Naive thymus-derived CD4-positive, alpha-beta T cell (primary cell): ENCODE data around the gene PRR5L. TPM values are rescaled to one million over a fixed set of nuclear protein-coding genes. Genes with fewer than 3 reads are reported as not detected.
A peak's percentile ranks its signal among the peaks of the same experiment; 100 is the strongest.

Experiments used
- ATAC-seq: fragments of 150-1000 bp; cut with Tn5 transposase; 2 replicates; pipeline ENCODE4 v1.10.0; 2021; ENCODE audit warnings: mild to moderate bottlenecking, moderate library complexity
- CTCF ChIA-PET: fragments of 350-600 bp; sonication (Branson Sonifier 250); formaldehyde crosslinking; loops from one replicate; lab custom pipeline; 2021; ENCODE audit warnings: antibody characterized with exemption; lab: Charles Lee
- POLR2A ChIA-PET: fragments of 350-600 bp; sonication (Branson Sonifier 250); formaldehyde crosslinking; loops from one replicate; lab custom pipeline; 2021; ENCODE audit warnings: antibody characterized with exemption, inconsistent platforms; lab: Charles Lee
- DNase-seq, 9 donors: peaks; one replicate each; pipeline versions ENCODE4 v3.0.0 to v3.0.0-alpha.2; 2020 to 2022; ENCODE audit warnings: mixed read lengths in 1 of 9
- H3K27ac ChIP-seq: one replicate; pipeline ENCODE4 v1.7.0; 2013; ENCODE audit warnings: mild to moderate bottlenecking, low read depth, low read length, moderate library complexity
- H3K27me3 ChIP-seq, 2 donors: one replicate each; pipeline ENCODE4 v1.7.0; 2013; ENCODE audit warnings: low read length in 2 of 2, mild to moderate bottlenecking in 2 of 2, moderate library complexity in 2 of 2; ENCODE audit not compliant: control insufficient read depth in 2 of 2, insufficient read depth in 2 of 2
- H3K36me3 ChIP-seq, 3 experiments: 1 replicate in 2 of 3; 2 replicates in 1 of 3; pipeline ENCODE4 v1.7.0; 2013; ENCODE audit warnings: low read length in 3 of 3, mild to moderate bottlenecking in 3 of 3, moderate library complexity in 1 of 3; ENCODE audit not compliant: insufficient read depth in 3 of 3, control insufficient read depth in 2 of 3
- H3K4me1 ChIP-seq, 2 donors: one replicate each; pipeline ENCODE4 v1.7.0; 2013; ENCODE audit warnings: low read length in 2 of 2, mild to moderate bottlenecking in 2 of 2, moderate library complexity in 1 of 2; ENCODE audit not compliant: control insufficient read depth in 2 of 2, insufficient read depth in 2 of 2
- H3K4me3 ChIP-seq: 2 replicates; pipeline ENCODE4 v1.7.0; 2013; ENCODE audit warnings: mild to moderate bottlenecking, low read length
- H3K9me3 ChIP-seq, 3 experiments: 1 replicate in 2 of 3; 2 replicates in 1 of 3; pipeline ENCODE4 v1.7.0; 2013; ENCODE audit warnings: low read length in 3 of 3; ENCODE audit not compliant: control insufficient read depth in 2 of 3
- H3K27ac Mint-ChIP-seq, 9 donors: one replicate each; pipeline ENCODE4 v1.8.0; 2020 to 2022; ENCODE audit warnings: mixed read lengths in 9 of 9, mild to moderate bottlenecking in 8 of 9, moderate library complexity in 5 of 9, inconsistent platforms in 2 of 9
- H3K27me3 Mint-ChIP-seq, 5 donors: one replicate each; pipeline ENCODE4 v1.8.0; 2021 to 2022; ENCODE audit warnings: mixed read lengths in 5 of 5, mild to moderate bottlenecking in 1 of 5
- H3K36me3 Mint-ChIP-seq, 5 donors: one replicate each; pipeline ENCODE4 v1.8.0; 2020 to 2022; ENCODE audit warnings: mixed read lengths in 5 of 5, mild to moderate bottlenecking in 3 of 5, inconsistent platforms in 1 of 5
- H3K4me1 Mint-ChIP-seq, 7 donors: one replicate each; pipeline ENCODE4 v1.8.0; 2020 to 2022; ENCODE audit warnings: mixed read lengths in 7 of 7, mild to moderate bottlenecking in 3 of 7, inconsistent platforms in 1 of 7
- H3K4me3 Mint-ChIP-seq, 10 donors: one replicate each; pipeline ENCODE4 v1.8.0; 2020 to 2022; ENCODE audit warnings: mild to moderate bottlenecking in 10 of 10, mixed read lengths in 10 of 10, moderate library complexity in 6 of 10, inconsistent platforms in 2 of 10
- H3K9me3 Mint-ChIP-seq, 11 donors: one replicate each; pipeline ENCODE4 v1.8.0; 2020 to 2022; ENCODE audit warnings: mixed read lengths in 11 of 11, mild to moderate bottlenecking in 4 of 11, inconsistent platforms in 1 of 11, moderate library complexity in 1 of 11
- intact Hi-C, 2 donors: fragments of 100-400 bp; cut with micrococcal nuclease; formaldehyde crosslinking; loops; one replicate each; pipeline ENCODE4 v1.15.1; 2023
- polyA plus RNA-seq, 2 donors: library from polyadenylated mRNA; unstranded; fragments of 300-500 nt; fragmentation: Illumina TruSeq; gene quantifications; one replicate each; pipeline ENCODE4 v1.2.3, GENCODE V29; 2021
- total RNA-seq, 6 experiments: library from RNA in 5 of 6; stranded (reverse) in 5 of 6; gene quantifications; 1 replicate in 5 of 6; 2 replicates in 1 of 6; pipeline ENCODE4 v1.2.3 and lab custom pipeline; 2021 to 2026

Gene PRR5L
- total and polyA plus RNA-seq, 7 experiments from 2014 or later: 0.10 to 47.6 (median 2.6) TPM

- H3K9me3 Mint-ChIP-seq: no peaks in the 10 kb centered on the region
- peaks cover 0 to under 1% (median 0%) of the 10 kb centered on the region in 5 donors for H3K36me3 Mint-ChIP-seq
- H3K36me3 ChIP-seq: no peaks in the 10 kb centered on the region
- DNase-seq (peak; percentile 78 to 93 (median 91)), ATAC-seq (peak; percentile 98)
- intact Hi-C loops: loop anchor here (1.0 to 2.0 kb wide), 8 partner anchors 87 to 1373 kb away; partner anchors contain the start of genes TRAF6 (in 2 of the 2), TRIM44 (in 2 of the 2), APIP (in 1 of the 2) and PDHX (in 1 of the 2)
- peak within 1 kb of the TSS; percentile 98 for H3K4me3 ChIP-seq
- peak within 1 kb of the TSS; percentile 85 to 98 (median 90) for H3K27ac Mint-ChIP-seq
- peaks cover 6 to 14% of the 10 kb centered on the region in 2 donors for H3K4me1 ChIP-seq
- H3K4me1 Mint-ChIP-seq: peaks cover 24 to 55% (median 42%) of the 10 kb centered on the region in 7 donors
- CTCF ChIA-PET: interaction anchor here (1.2 kb wide), 1 partner anchor 204 kb away, joined by 4 read pairs; no protein-coding TSS in a partner anchor
- H3K27me3 ChIP-seq: no peaks in the 10 kb centered on the region
- peak within 1 kb of the TSS; percentile 58 for H3K27ac ChIP-seq
- no peaks in the 10 kb centered on the region for H3K9me3 ChIP-seq
- peak within 1 kb of the TSS; percentile 87 to 99 (median 94) for H3K4me3 Mint-ChIP-seq
- H3K27me3 Mint-ChIP-seq: no peaks in the 10 kb centered on the region
- POLR2A ChIA-PET: interaction anchor here (0.6 to 1.2 kb wide), 3 partner anchors 9 to 221 kb away, joined by 3 to 6 read pairs (median 3); partner anchors contain the start of gene TRAF6
Observed at GRCh38 chr11:36289226-36289852, 6.7 kb upstream of the PRR5L start, which contains the start of gene COMMD9. Gene COMMD9, minus strand, starts transcription at chr11:36289424. Its CDS starts 12 bp downstream, at chr11:36289412.

- peaks cover 6 to 14% of the 10 kb centered on the region in 2 donors for H3K4me1 ChIP-seq
- intact Hi-C loops: loop anchor here in 1 of 2 donors (1.0 to 5.0 kb wide), 6 partner anchors 61 to 455 kb away; no protein-coding TSS in a partner anchor
- no peak overlapping the region for H3K4me3 ChIP-seq
- Mint-ChIP-seq H3K27me3 (no peaks in the 10 kb centered on the region), H3K4me1 (peaks cover 13 to 31% (median 24%) of the 10 kb centered on the region in 7 donors), H3K36me3 (no peaks in the 10 kb centered on the region), H3K4me3 (no peak overlapping the region), H3K27ac (no peak overlapping the region), H3K9me3 (no peaks in the 10 kb centered on the region)
- no peak overlapping the region for H3K27ac ChIP-seq
- no peaks in the 10 kb centered on the region for H3K27me3 ChIP-seq
- no peaks in the 10 kb centered on the region for H3K9me3 ChIP-seq
- no peaks in the 10 kb centered on the region for H3K36me3 ChIP-seq
- DNase-seq: peak in 1 of 9 donors; percentile 19
- ChIA-PET POLR2A (no interaction called here), CTCF (interaction anchor here (0.6 kb wide), 1 partner anchor 206 kb away, joined by 3 read pairs; no protein-coding TSS in a partner anchor)
- peak; percentile 14 for ATAC-seq
Observed at GRCh38 chr11:36292311-36292722, 3.8 kb upstream of the PRR5L start.

- Mint-ChIP-seq H3K27me3 (peaks cover 0 to 13% (median 11%) of the 10 kb centered on the region in 5 donors), H3K9me3 (peaks cover 0 to 2% (median 0%) of the 10 kb centered on the region in 11 donors), H3K27ac (no peak overlapping the region), H3K4me3 (no peak overlapping the region), H3K36me3 (no peaks in the 10 kb centered on the region), H3K4me1 (peaks cover 0 to 5% (median 0%) of the 10 kb centered on the region in 7 donors)
- Histone ChIP-seq H3K27ac (no peak overlapping the region), H3K4me3 (no peak overlapping the region), H3K27me3 (no peaks in the 10 kb centered on the region), H3K4me1 (no peaks in the 10 kb centered on the region), H3K9me3 (no peaks in the 10 kb centered on the region), H3K36me3 (no peaks in the 10 kb centered on the region)
- ATAC-seq: no peak
- intact Hi-C loops: no loop called here
- CTCF ChIA-PET: no interaction called here
- POLR2A ChIA-PET: no interaction called here
- no peak for DNase-seq
Observed at GRCh38 chr11:36296884-36297543, 926 bp downstream of the PRR5L start.

- ChIA-PET POLR2A (no interaction called here), CTCF (no interaction called here)
- Histone ChIP-seq H3K9me3 (no peaks in the 10 kb centered on the region), H3K4me3 (no peak overlapping the region), H3K4me1 (no peaks in the 10 kb centered on the region), H3K36me3 (no peaks in the 10 kb centered on the region), H3K27me3 (no peaks in the 10 kb centered on the region), H3K27ac (no peak overlapping the region)
- intact Hi-C loops: no loop called here
- Mint-ChIP-seq H3K4me1 (no peaks in the 10 kb centered on the region), H3K9me3 (peaks cover 0 to 3% (median 0%) of the 10 kb centered on the region in 11 donors), H3K4me3 (no peak overlapping the region), H3K36me3 (no peaks in the 10 kb centered on the region), H3K27me3 (peaks cover 3 to 15% (median 13%) of the 10 kb centered on the region in 5 donors), H3K27ac (no peak overlapping the region)
- DNase-seq (no peak), ATAC-seq (no peak)
Observed at GRCh38 chr11:36300650-36301049, 4.6 kb downstream of the PRR5L start.

GRCh38 chr11:36304351-36304750 is 8.3 kb downstream of the PRR5L start:
- Histone ChIP-seq H3K4me1 (peaks cover 0 to 5% of the 10 kb centered on the region in 2 donors), H3K4me3 (no peak overlapping the region), H3K9me3 (no peaks in the 10 kb centered on the region), H3K36me3 (no peaks in the 10 kb centered on the region), H3K27ac (no peak overlapping the region), H3K27me3 (no peaks in the 10 kb centered on the region)
- ChIA-PET POLR2A (no interaction called here), CTCF (no interaction called here)
- no peak overlapping the region for H3K27ac Mint-ChIP-seq
- no peaks in the 10 kb centered on the region for H3K36me3 Mint-ChIP-seq
- intact Hi-C loops: no loop called here
- ATAC-seq (no peak), DNase-seq (no peak)
- H3K4me1 Mint-ChIP-seq: peaks cover 0 to 8% (median 0%) of the 10 kb centered on the region in 7 donors
- H3K4me3 Mint-ChIP-seq: no peak overlapping the region
- peaks cover 0 to 11% (median under 1%) of the 10 kb centered on the region in 11 donors for H3K9me3 Mint-ChIP-seq
- H3K27me3 Mint-ChIP-seq: peaks cover 15 to 30% (median 17%) of the 10 kb centered on the region in 5 donors

GRCh38 chr11:36305047-36305446 is 9.0 kb downstream of the PRR5L start:
- Histone ChIP-seq H3K27me3 (no peaks in the 10 kb centered on the region), H3K4me1 (peaks cover 0 to 5% of the 10 kb centered on the region in 2 donors), H3K36me3 (no peaks in the 10 kb centered on the region), H3K4me3 (no peak overlapping the region), H3K27ac (no peak overlapping the region), H3K9me3 (no peaks in the 10 kb centered on the region)
- ChIA-PET POLR2A (no interaction called here), CTCF (no interaction called here)
- intact Hi-C loops: loop anchor here in 1 of 2 donors (5.0 kb wide), 1 partner anchor 47 kb away; no protein-coding TSS in a partner anchor
- H3K27me3 Mint-ChIP-seq: peaks cover 15 to 37% (median 20%) of the 10 kb centered on the region in 5 donors
- H3K9me3 Mint-ChIP-seq: peaks cover 0 to 11% (median 3%) of the 10 kb centered on the region in 11 donors
- no peak for ATAC-seq
- H3K27ac Mint-ChIP-seq: no peak overlapping the region
- H3K4me3 Mint-ChIP-seq: no peak overlapping the region
- DNase-seq: no peak
- H3K36me3 Mint-ChIP-seq: no peaks in the 10 kb centered on the region
- H3K4me1 Mint-ChIP-seq: peaks cover 0 to 8% (median 0%) of the 10 kb centered on the region in 7 donors
